Stimulated activated CD4-positive, alpha-beta T cell treated with anti-CD3 and anti-CD28 coated beads, TNF-alpha, amount 100 ng/mL, for 24 hours (primary cell): Measurements from ENCODE around the gene AIG1.

Experiments
- DNase-seq, 3 experiments: peaks; one replicate each; pipeline ENCODE4 v3.0.0-alpha.2; 2020; ENCODE audit warnings: low read depth in 3 of 3

The AIG1 gene

GRCh38 chr6:143097224-143097795 lies 36.6 kb downstream of the AIG1 start:
- no peak for DNase-seq

- DNase-seq, result no peak
Observed at GRCh38 chr6:143098054-143098671, 37.5 kb downstream of the AIG1 start.

GRCh38 chr6:143099647-143100046 lies 39.0 kb downstream of the AIG1 start:
- no peak for DNase-seq

- DNase-seq, result no peak
Observed at GRCh38 chr6:143100429-143100828, 39.7 kb downstream of the AIG1 start.

- DNase-seq, result no peak
Observed at GRCh38 chr6:143103916-143104315, 43.2 kb downstream of the AIG1 start.

- no peak for DNase-seq
Observed at GRCh38 chr6:143107440-143107839, 46.8 kb downstream of the AIG1 start.

- DNase-seq, result no peak
Observed at GRCh38 chr6:143107911-143108761, 47.4 kb downstream of the AIG1 start.

- DNase-seq, result no peak
Observed at GRCh38 chr6:143109196-143109595, 48.5 kb downstream of the AIG1 start.

GRCh38 chr6:143110572-143110971 lies 49.9 kb downstream of the AIG1 start:
- no peak for DNase-seq

- DNase-seq, result no peak
Observed at GRCh38 chr6:143110996-143111395, 50.3 kb downstream of the AIG1 start.

GRCh38 chr6:143111443-143111842 lies 50.8 kb downstream of the AIG1 start:
- no peak for DNase-seq

- no peak for DNase-seq
Observed at GRCh38 chr6:143112084-143112768, 51.5 kb downstream of the AIG1 start.

- no peak for DNase-seq
Observed at GRCh38 chr6:143112837-143113236, 52.1 kb downstream of the AIG1 start.

- DNase-seq, result no peak
Observed at GRCh38 chr6:143115728-143116127, 55.0 kb downstream of the AIG1 start.

GRCh38 chr6:143117108-143117507 lies 56.4 kb downstream of the AIG1 start:
- no peak for DNase-seq

- DNase-seq, result no peak
Observed at GRCh38 chr6:143119260-143119659, 58.6 kb downstream of the AIG1 start.

- no peak for DNase-seq
Observed at GRCh38 chr6:143123081-143123480, 62.4 kb downstream of the AIG1 start.

- DNase-seq, result no peak
Observed at GRCh38 chr6:143123941-143124340, 63.3 kb downstream of the AIG1 start.

- no peak for DNase-seq
Observed at GRCh38 chr6:143125455-143125854, 64.8 kb downstream of the AIG1 start.

GRCh38 chr6:143125864-143126573 lies 65.3 kb downstream of the AIG1 start:
- DNase-seq, result no peak

GRCh38 chr6:143126574-143126941 lies 65.9 kb downstream of the AIG1 start:
- DNase-seq, result no peak
